ENCODE results near the gene B3GNT5. TPM values are rescaled to one million over a fixed set of nuclear protein-coding genes. Genes with fewer than 3 reads are reported as not detected.

The B3GNT5 gene
- total RNA-seq, 3 donors from 2014 or later: 33.7 to 80.1 (median 71.2) TPM

- no peaks in the 10 kb centered on the region for H3K36me3 ChIP-seq (ENCODE audit: low read depth)
- ATAC-seq (no peak), DNase-seq (no peak)
- intact Hi-C loops (cut with DNase I, micrococcal nuclease): no loop called here
- peaks cover 50% of the 10 kb centered on the region for H3K4me1 ChIP-seq (ENCODE audit: low read depth)
- H3K9me3 ChIP-seq: no peaks in the 10 kb centered on the region
- no peak overlapping the region for H3K4me3 ChIP-seq
- no peak for TF ChIP-seq CTCF (IDR thresholded peaks at IDR 0.05)
Observed at GRCh38 chr3:183261151-183261724, 8.2 kb downstream of the B3GNT5 start.

GRCh38 chr3:183262875-183263378 is 9.9 kb downstream of the B3GNT5 start:
- Histone ChIP-seq H3K4me1 (ENCODE audit: low read depth) (peaks cover 55% of the 10 kb centered on the region), H3K36me3 (ENCODE audit: low read depth) (no peaks in the 10 kb centered on the region), H3K9me3 (no peaks in the 10 kb centered on the region), H3K4me3 (no peak overlapping the region)
- TF ChIP-seq CTCF (IDR thresholded peaks at IDR 0.05): no peak
- intact Hi-C loops (cut with DNase I, micrococcal nuclease): no loop called here
- DNase-seq: no peak
- ATAC-seq: no peak

- H3K4me3 ChIP-seq: no peak overlapping the region
- no peaks in the 10 kb centered on the region for H3K36me3 ChIP-seq (ENCODE audit: low read depth)
- no peaks in the 10 kb centered on the region for H3K9me3 ChIP-seq
- H3K4me1 ChIP-seq (ENCODE audit: low read depth): peaks cover 52% of the 10 kb centered on the region
- DNase-seq (no peak), ATAC-seq (no peak)
- no peak for TF ChIP-seq CTCF (IDR thresholded peaks at IDR 0.05)
- intact Hi-C loops (cut with DNase I, micrococcal nuclease): no loop called here
Observed at GRCh38 chr3:183264268-183264667, 11.2 kb downstream of the B3GNT5 start.

GRCh38 chr3:183265157-183265642 is 12.1 kb downstream of the B3GNT5 start:
- peak; percentile 11 for ATAC-seq
- intact Hi-C loops (cut with DNase I, micrococcal nuclease): no loop called here
- H3K4me3 ChIP-seq: no peak overlapping the region

GRCh38 chr3:183265834-183266417 is 12.9 kb downstream of the B3GNT5 start:
- H3K4me1 ChIP-seq (ENCODE audit: low read depth): peaks cover 44% of the 10 kb centered on the region
- H3K4me3 ChIP-seq: no peak overlapping the region
- H3K36me3 ChIP-seq (ENCODE audit: low read depth): no peaks in the 10 kb centered on the region
- H3K9me3 ChIP-seq: no peaks in the 10 kb centered on the region
- ATAC-seq (peak; percentile 93), DNase-seq (peak; percentile 70 to 79 (median 76))
- intact Hi-C loops (cut with DNase I, micrococcal nuclease): no loop called here
- TF ChIP-seq CTCF (IDR thresholded peaks at IDR 0.05): no peak

More at GRCh38 chr3:183265157-183265642, 12.1 kb downstream of the B3GNT5 start:
- DNase-seq: peak in 2 of 3 donors; percentile 38 to 53
- no peaks in the 10 kb centered on the region for H3K36me3 ChIP-seq (ENCODE audit: low read depth)
- H3K4me1 ChIP-seq (ENCODE audit: low read depth): peaks cover 49% of the 10 kb centered on the region
- no peak for TF ChIP-seq CTCF (IDR thresholded peaks at IDR 0.05)
- no peaks in the 10 kb centered on the region for H3K9me3 ChIP-seq

Data from mucosa of descending colon (tissue), 3 donors.